ENCODE data around the gene AUTS2. TPM values are rescaled to one million over a fixed set of nuclear protein-coding genes. Genes with fewer than 3 reads are reported as not detected.

The AUTS2 gene
- total and polyA plus RNA-seq, 2 of the 8 experiments (the other 6 are each of a cell fraction or from before 2014, with no cell fraction given), result 25.9 to 101 TPM

GRCh38 chr7:70053989-70054388 lies 455.7 kb downstream of the AUTS2 start:
- no peak overlapping the region for H2BK12ac ChIP-seq (ENCODE audit: low read depth, low read length)
- no peaks in the 10 kb centered on the region for H4K20me1 ChIP-seq (replicated peaks in 1 of 2; ENCODE audit: control insufficient read depth in 1 of 2, insufficient read depth in 2 of 2, low read length in 2 of 2)
- no peak overlapping the region for H3K18ac ChIP-seq (ENCODE audit: extremely low read depth, low read length)
- no peak overlapping the region for H4K5ac ChIP-seq (ENCODE audit: insufficient read length, low read depth, low read length)
- WGBS, 2 experiments (ENCODE audit: extremely low coverage in 1 of 2, insufficient coverage in 1 of 2, insufficient read length in 1 of 2, insufficient replicate concordance in 2 of 2, low coverage in 1 of 2, low lambda C conversion rate in 2 of 2, missing lambda C conversion rate in 1 of 2), result 79% methylated on average over 1 of the region's 1 CpG; no CpG with 5 or more reads in 1 of the 2 experiments
- DNase-seq (ENCODE audit: low read depth in 1 of 2, low spot score in 2 of 2) (no peak), FAIRE-seq (no peak)
- H2BK15ac ChIP-seq (ENCODE audit: low read length), result no peak overlapping the region
- no peak overlapping the region for H2AFZ ChIP-seq (ENCODE audit: low read length)
- H3K23me2 ChIP-seq (ENCODE audit: low read depth, low read length), result no peaks in the 10 kb centered on the region
- no peak overlapping the region for H2BK20ac ChIP-seq (ENCODE audit: low read length)
- no peak overlapping the region for H3K27ac ChIP-seq (ENCODE audit: low read depth, low read length)
- CTCF ChIA-PET (ENCODE audit: partially characterized antibody), result interaction anchor here (0.9 to 2.0 kb wide), 2 partner anchors 11 to 17 kb away, joined by 3 to 7 read pairs; no protein-coding TSS in a partner anchor
- H3K56ac ChIP-seq (replicated peaks; ENCODE audit: insufficient read length, low read depth, low read length), result no peak overlapping the region
- no peak overlapping the region for H4K8ac ChIP-seq (ENCODE audit: extremely low read depth, insufficient read depth, low read length)
- no peak overlapping the region for H2AK5ac ChIP-seq (ENCODE audit: low read depth, low read length)
- POLR2A ChIA-PET (ENCODE audit: partially characterized antibody), result no interaction called here
- no peaks in the 10 kb centered on the region for H3K79me1 ChIP-seq (ENCODE audit: low read depth, low read length)
- no peak overlapping the region for H3K4ac ChIP-seq (replicated peaks; ENCODE audit: insufficient read length, low read depth, low read length)
- H3K36me3 ChIP-seq (ENCODE audit: control insufficient read depth in 2 of 4, insufficient read depth in 4 of 4, low read length in 3 of 4), result no peaks in the 10 kb centered on the region
- no peak overlapping the region for H3K9ac ChIP-seq (replicated peaks in 1 of 4; ENCODE audit: extremely low read depth in 1 of 4, low read depth in 3 of 4, low read length in 3 of 4)
- no peak overlapping the region for H2BK120ac ChIP-seq (replicated peaks; ENCODE audit: low read depth, low read length)
- no peak overlapping the region for H2BK5ac ChIP-seq (ENCODE audit: low read depth, low read length)
- no peaks in the 10 kb centered on the region; a peak in 1 of 7 replicates for H3K27me3 ChIP-seq (replicated peaks in 1 of 4; ENCODE audit: control insufficient read depth in 3 of 4, extremely low read depth in 1 of 4, insufficient read depth in 3 of 4, low read length in 3 of 4)
- no peak overlapping the region for H3K4me3 ChIP-seq (ENCODE audit: extremely low read depth in 1 of 4, insufficient read depth in 2 of 4, low read depth in 3 of 4, low read length in 4 of 4)
- H3K9me3 ChIP-seq (ENCODE audit: insufficient read depth in 2 of 2, low read depth in 1 of 2, low read length in 1 of 2), result no peaks in the 10 kb centered on the region
- no peaks in the 10 kb centered on the region for H3K4me1 ChIP-seq (replicated peaks in 1 of 4; ENCODE audit: control insufficient read depth in 3 of 4, insufficient read depth in 4 of 4, low read length in 3 of 4)
- H4K91ac ChIP-seq (replicated peaks; ENCODE audit: insufficient read length, low read length), result no peak overlapping the region
- no peak overlapping the region for H3K23ac ChIP-seq (ENCODE audit: insufficient read length)
- H3K4me2 ChIP-seq (ENCODE audit: insufficient read depth in 1 of 2, low read depth in 2 of 2, low read length in 2 of 2), result no peak overlapping the region
- H3K79me2 ChIP-seq (ENCODE audit: control insufficient read depth in 1 of 2, insufficient read depth in 2 of 2, low read length in 2 of 2), result no peaks in the 10 kb centered on the region
- no peak overlapping the region for H3K14ac ChIP-seq (ENCODE audit: insufficient read length)
- TF ChIP-seq NANOG (IDR thresholded peaks at IDR 0.05; ENCODE audit: insufficient read depth, low read depth, low read length, poor library complexity, severe bottlenecking), result no peak
- TF ChIP-seq HDAC6 (IDR thresholded peaks at IDR 0.05; ENCODE audit: low read depth, low read length), result no peak
- TF ChIP-seq, protein P1, sequence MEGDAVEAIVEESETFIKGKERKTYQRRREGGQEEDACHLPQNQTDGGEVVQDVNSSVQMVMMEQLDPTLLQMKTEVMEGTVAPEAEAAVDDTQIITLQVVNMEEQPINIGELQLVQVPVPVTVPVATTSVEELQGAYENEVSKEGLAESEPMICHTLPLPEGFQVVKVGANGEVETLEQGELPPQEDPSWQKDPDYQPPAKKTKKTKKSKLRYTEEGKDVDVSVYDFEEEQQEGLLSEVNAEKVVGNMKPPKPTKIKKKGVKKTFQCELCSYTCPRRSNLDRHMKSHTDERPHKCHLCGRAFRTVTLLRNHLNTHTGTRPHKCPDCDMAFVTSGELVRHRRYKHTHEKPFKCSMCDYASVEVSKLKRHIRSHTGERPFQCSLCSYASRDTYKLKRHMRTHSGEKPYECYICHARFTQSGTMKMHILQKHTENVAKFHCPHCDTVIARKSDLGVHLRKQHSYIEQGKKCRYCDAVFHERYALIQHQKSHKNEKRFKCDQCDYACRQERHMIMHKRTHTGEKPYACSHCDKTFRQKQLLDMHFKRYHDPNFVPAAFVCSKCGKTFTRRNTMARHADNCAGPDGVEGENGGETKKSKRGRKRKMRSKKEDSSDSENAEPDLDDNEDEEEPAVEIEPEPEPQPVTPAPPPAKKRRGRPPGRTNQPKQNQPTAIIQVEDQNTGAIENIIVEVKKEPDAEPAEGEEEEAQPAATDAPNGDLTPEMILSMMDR (IDR thresholded peaks at IDR 0.05; ENCODE audit: control extremely low read depth in 1 of 3, insufficient read depth in 1 of 3, low read depth in 1 of 3, low read length in 3 of 3), result no peak
- no peak for TF ChIP-seq FOSL1 (IDR thresholded peaks at IDR 0.05; ENCODE audit: insufficient read depth, low read depth, low read length)
- no peak for TF ChIP-seq BACH1 (IDR thresholded peaks at IDR 0.05; ENCODE audit: low read length)
- TF ChIP-seq TAF7 (optimal IDR thresholded peaks at IDR 0.05; ENCODE audit: borderline replicate concordance, low read depth, low read length), result no peak
- TF ChIP-seq SP1 (IDR thresholded peaks at IDR 0.05; ENCODE audit: low read depth, low read length), result no peak
- no peak for TF ChIP-seq HDAC2 (IDR thresholded peaks at IDR 0.05; ENCODE audit: borderline replicate concordance in 1 of 2, low read depth in 2 of 2, low read length in 2 of 2)
- no peak for TF ChIP-seq SIN3A (conservative IDR thresholded peaks at IDR 0.05 in 1 of 2, IDR thresholded peaks at IDR 0.05 in 1 of 2; ENCODE audit: low read depth in 1 of 2, low read length in 2 of 2)
- no peak for TF ChIP-seq CEBPB (IDR thresholded peaks at IDR 0.05; ENCODE audit: low read depth, low read length)
- TF ChIP-seq RFX5 (IDR thresholded peaks at IDR 0.05; ENCODE audit: borderline replicate concordance, low read depth, low read length), result no peak
- no peak for TF ChIP-seq KDM5A (IDR thresholded peaks at IDR 0.05; ENCODE audit: low read length)
